ENCODE measurements around the gene SLC9C1.

- TF ChIP-seq CTCF (IDR thresholded peaks at IDR 0.05; ENCODE audit: low read depth, low read length, poor library complexity, severe bottlenecking) (no peak), EZH2phosphoT487 (IDR thresholded peaks at IDR 0.05; ENCODE audit: borderline replicate concordance, low read length) (no peak)
Measured at GRCh38 chr3:112298781-112299180, 4.8 kb upstream of the SLC9C1 start.

Data from DOHH2 (cell line).